Measurements from ENCODE around the gene ERF.
A peak's percentile ranks its signal among the peaks of the same experiment; 100 is the strongest.

Gene ERF

DNA sequence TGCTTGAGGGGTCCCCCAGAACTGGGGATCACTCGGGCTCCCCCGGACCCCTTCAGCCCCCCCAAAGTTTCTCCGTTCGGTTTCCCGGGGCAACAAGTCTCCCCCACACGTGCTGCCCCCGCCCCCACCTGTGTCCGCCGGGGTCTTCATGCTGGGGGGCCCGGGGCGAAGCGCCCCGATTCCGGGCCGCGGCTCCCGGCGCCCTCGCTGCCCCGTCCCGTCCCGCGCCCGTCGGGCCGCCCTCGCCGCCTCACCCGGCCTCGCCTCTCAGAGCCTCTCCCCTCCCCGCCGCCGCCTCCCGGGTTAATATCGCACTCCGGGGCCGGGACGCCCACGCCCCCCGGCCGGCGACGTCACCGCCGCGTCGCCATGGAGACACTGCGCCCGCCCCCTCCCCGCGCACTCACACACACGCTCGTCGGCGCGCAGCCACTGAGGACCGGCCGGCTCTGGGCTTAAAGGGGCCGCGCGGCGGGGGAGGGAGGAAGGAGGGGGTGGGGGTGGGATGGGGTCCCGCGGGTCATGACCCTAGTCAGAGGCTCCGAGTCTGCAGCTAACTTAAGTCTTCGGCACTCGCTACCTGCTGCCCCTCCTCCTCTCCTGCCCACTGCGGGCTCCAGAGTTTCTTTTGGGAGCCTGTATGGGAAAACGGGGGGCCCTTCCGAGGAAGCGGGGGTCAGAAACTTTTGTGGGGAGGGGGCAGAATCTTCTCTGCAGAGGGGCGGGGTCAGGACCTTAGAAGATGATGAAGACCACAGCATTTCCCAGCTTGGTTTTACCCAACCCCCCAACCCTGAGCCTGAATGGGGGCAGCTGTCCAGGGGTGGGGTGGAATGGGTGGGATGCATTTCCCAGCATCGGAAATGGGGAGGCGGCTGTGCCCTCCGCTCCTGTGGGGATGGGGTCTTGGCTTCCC, at the start of gene ERF:
Gene ERF, minus strand, starts transcription at position 279 of the 916 bp plus-strand sequence. Its CDS starts 129 bp downstream, at position 150.
- DNase-seq (ENCODE audit: low spot score), result peak; percentile 95

DNA sequence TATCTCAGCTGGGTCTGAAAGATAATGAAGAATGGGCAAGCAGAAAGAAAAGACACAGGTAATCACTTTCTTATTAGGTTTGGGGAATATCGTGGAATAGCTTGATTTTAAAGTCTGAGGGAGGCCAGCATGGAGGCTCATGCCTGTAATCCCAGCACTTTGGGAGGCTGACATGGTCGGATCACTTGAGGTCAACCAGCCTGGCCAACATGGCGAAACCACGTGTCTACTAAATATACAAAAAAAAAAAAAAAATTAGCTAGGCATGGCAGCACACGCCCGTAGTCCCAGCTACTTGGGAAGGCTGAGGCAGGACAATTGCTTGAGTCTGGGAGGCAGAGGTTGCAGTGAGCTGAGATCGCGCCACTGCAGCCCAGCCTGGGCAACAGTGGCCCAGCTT, 48.9 kb upstream of the ERF start:
- no peak for DNase-seq (ENCODE audit: low spot score)

- no peak for DNase-seq (ENCODE audit: low spot score)
Measured at GRCh38 chr19:42303101-42303464, 48.2 kb upstream of the ERF start.

DNA sequence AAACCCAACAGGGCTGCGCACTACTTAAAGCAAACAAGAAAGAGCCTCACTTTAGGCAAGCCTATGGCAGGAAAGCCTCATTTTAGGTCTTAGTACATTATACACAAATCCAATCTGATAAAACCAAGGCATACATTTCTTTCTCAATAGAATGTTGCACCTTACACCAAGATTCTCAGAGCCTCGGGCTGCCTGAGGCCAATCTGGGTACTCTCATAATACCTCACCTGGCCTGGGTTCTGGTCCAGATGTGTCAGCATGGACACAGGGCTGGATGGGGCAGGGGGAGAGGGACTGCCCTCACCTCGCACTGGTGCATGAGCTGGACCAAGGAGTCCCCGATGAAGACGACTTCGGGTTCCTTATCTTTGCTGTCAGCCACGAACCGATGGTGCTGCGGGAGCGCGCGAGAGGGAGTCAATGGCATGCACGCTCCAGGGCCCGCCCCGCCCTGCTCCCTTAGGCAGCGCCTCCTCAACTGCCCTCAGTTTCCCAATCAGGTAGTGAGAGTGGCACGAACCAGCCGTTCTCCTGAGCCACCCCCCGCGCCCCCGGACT, 46.8 kb upstream of the ERF start, which contains the start of gene PRR19:
Gene PRR19, plus strand, starts transcription at position 487 of the 558 bp plus-strand sequence. CDS start 7,453 bp downstream, outside the sequence.
- DNase-seq (ENCODE audit: low spot score), result no peak

DNA sequence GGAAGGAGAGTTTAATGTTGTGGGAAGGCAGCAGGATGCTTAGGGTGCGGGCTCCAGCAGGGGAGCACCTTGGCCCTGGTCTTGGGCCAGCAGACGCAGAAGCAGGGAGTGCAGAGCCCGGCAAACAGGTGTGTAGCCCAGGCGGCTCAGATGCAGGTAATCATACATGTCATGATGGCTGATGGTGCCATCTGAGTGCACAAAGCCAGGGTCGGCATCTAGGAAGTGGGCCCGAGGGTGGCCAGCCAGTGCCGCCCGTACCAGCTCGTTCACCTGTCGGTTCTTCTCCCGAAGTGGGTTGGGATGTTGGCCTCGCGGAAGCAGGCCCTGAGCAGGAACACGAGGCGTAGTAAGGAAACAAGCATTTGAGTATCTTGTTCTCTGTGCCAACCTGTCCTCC, 42.1 kb upstream of the ERF start:
- DNase-seq (ENCODE audit: low spot score), result no peak

- DNase-seq (ENCODE audit: low spot score), result peak; percentile 82
Measured at GRCh38 chr19:42295831-42296525, 41.0 kb upstream of the ERF start.

DNA sequence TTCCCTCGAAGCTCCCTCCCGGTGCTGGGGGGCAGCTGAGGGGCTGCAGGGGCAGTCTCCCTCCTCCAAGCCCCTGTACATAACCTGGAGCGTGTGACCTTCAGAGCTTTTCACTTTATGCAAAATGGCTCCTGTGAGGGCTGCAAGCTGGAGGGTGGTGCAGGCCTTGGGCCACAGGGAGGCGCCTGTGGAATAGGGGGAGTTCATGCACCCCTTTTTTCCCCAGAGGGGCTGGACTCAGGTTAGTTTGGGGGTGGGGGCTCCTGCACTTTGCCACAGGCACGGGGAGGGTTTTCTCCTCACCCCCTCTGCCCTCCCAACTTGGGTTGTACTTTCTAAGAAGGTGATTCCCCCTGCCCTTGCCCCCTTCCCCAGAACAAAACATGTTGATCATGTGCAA, 40.4 kb upstream of the ERF start:
- no peak for DNase-seq (ENCODE audit: low spot score)

GRCh38 chr19:42294471-42295137, 39.7 kb upstream of the ERF start:
- DNase-seq (ENCODE audit: low spot score), result no peak

- no peak for DNase-seq (ENCODE audit: low spot score)
Measured at GRCh38 chr19:42293948-42294347, 39.0 kb upstream of the ERF start.

DNA sequence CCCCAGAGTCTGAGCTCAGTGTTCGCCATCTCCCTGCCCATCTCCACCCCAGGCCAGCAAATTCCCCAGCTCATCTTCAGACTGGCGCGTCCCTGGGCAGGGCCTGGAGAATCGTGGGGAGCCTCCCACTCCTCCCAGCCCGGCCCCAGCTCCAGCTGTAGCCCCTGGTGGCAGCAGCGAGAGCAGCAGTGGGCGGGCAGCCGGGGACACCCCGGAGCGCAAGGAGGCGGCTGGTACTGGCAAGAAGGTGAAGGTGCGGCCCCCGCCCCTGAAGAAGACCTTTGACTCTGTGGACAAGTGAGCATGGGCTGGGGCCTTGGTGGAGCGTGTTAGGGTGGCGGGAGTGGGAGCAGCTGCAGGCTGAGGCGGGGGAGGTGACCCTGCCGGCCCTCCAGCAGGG, 38.6 kb upstream of the ERF start:
- no peak for DNase-seq (ENCODE audit: low spot score)

- DNase-seq (ENCODE audit: low spot score), result no peak
Measured at GRCh38 chr19:42292963-42293362, 38.0 kb upstream of the ERF start.

DNA sequence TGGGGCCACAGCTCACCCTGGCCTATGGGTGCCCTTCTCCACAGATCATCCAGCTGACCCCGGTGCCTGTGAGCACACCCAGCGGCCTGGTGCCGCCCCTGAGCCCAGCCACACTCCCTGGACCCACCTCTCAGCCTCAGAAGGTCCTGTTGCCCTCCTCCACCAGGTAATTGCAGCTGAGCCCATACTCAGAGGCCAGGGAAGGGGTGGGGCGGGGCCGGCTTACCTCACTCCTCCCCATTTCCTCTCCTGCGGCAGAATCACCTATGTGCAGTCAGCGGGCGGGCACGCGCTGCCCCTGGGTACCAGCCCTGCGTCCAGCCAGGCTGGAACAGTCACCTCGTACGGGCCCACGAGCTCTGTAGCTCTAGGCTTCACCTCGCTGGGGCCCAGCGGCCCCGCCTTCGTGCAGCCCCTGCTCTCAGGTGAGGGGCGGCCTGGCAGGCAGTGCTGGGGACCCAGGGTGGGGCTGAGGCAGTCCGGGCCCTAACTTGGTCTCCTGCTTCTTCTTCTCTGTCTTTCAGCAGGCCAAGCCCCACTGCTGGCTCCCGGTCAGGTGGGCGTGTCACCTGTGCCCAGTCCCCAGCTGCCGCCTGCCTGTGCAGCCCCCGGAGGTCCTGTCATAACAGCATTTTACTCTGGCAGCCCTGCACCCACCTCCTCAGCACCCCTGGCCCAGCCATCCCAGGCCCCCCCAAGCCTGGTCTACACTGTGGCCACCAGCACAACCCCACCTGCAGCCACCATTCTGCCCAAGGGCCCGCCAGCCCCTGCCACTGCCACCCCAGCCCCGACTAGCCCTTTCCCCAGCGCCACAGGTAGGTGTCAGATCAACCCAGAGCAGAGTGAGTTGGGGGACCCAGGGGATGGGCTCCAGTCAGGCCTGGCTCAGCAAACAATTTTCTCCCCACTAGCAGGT, 37.4 kb upstream of the ERF start:
- DNase-seq (ENCODE audit: low spot score), result no peak

DNA sequence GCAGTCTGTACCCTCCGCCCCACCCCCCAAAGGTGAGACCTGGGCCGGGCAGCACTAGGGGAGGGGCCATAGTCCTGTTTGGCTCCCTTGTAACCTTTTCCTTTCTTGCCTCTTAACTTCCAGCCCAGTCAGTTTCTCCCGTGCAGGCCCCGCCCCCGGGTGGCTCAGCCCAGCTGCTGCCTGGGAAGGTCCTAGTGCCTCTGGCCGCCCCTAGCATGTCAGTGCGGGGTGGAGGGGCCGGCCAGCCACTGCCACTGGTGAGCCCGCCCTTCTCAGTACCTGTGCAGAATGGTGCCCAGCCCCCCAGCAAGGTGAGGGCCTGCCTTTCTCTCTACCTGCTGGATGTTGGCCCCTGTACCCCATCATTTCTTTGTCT, 36.5 kb upstream of the ERF start:
- DNase-seq (ENCODE audit: low spot score), result no peak

- DNase-seq (ENCODE audit: low spot score), result peak; percentile 38
Measured at GRCh38 chr19:42290523-42291434, 35.9 kb upstream of the ERF start.

GRCh38 chr19:42290136-42290522, 35.2 kb upstream of the ERF start:
- DNase-seq (ENCODE audit: low spot score), result no peak

- DNase-seq (ENCODE audit: low spot score), result no peak
Measured at GRCh38 chr19:42289556-42290041, 34.7 kb upstream of the ERF start.

DNA sequence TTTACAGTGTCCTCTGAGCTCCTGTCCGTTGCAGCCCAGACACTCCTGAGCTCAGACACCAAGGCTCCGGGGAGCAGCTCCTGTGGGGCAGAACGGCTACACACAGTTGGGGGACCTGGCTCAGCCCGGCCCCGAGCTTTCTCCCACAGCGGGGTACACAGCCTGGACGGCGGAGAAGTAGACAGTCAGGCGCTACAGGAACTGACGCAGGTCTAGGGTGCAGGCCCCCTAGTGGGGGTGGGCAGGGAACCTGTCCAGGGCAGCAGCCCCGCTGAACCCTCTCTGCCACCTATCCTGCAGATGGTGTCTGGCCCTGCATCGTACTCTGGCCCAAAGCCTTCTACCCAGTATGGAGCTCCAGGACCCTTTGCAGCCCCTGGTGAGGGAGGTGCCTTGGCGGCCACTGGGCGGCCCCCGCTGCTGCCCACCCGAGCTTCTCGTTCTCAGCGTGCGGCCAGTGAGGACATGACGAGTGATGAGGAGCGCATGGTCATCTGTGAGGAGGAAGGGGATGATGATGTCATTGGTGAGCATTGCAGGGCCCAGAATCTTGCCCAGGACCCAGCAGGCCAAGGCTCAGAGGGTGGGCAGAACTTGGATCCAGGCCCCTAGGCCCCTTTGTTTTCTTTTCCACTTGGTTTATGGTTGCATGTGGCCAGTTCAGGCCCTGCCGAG, 34.1 kb upstream of the ERF start:
- DNase-seq (ENCODE audit: low spot score), result no peak

DNA sequence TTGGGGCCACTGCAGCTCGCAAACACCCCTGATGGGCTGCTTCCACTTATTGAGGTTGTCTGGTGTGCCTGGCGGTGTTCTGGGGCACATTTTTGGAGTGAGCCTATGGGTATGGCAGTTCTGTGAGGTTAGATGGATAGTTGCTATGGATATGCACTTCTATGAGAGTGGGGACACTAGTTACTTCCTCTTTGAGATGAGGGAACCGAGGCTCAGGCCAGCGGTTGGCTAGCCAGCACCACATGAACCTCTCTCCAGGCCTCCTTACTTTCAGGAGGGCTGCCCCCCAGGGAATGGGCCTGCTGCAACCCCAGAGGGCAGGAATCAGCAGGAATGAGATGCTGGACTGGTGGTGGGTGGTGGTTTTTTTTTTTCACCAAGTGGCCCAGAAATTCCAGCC, 33.5 kb upstream of the ERF start:
- DNase-seq (ENCODE audit: low spot score), result no peak

- no peak for DNase-seq (ENCODE audit: low spot score)
Measured at GRCh38 chr19:42287827-42288107, 32.8 kb upstream of the ERF start.

Measured in GM03348 (cell line).